GM12875 (cell line): ENCODE data around the gene FATE1.

Source experiments
- H3K4me3 ChIP-seq: one replicate; pipeline ENCODE4 v1.5.1; 2011; ENCODE audit warnings: low read depth, low read length, control low read depth
- CTCF ChIP-seq: IDR thresholded peaks from 2 replicates; pipeline ENCODE4 v1.5.1; 2011; ENCODE audit warnings: low read depth, mild to moderate bottlenecking, control low read depth, inconsistent platforms, low read length, moderate library complexity, borderline replicate concordance; ENCODE audit not compliant: insufficient read depth

Gene FATE1

GRCh38 chrX:151714362-151714761 is 1.5 kb upstream of the FATE1 start:
- no peak overlapping the region for H3K4me3 ChIP-seq
- no peak for TF ChIP-seq CTCF

GRCh38 chrX:151722241-151722846 is 6.5 kb downstream of the FATE1 start:
- peak; percentile 52 for TF ChIP-seq CTCF

GRCh38 chrX:151723156-151723760 is 7.4 kb downstream of the FATE1 start:
- no peak overlapping the region for H3K4me3 ChIP-seq
- no peak for TF ChIP-seq CTCF

More at GRCh38 chrX:151722241-151722846, 6.5 kb downstream of the FATE1 start:
- no peak overlapping the region for H3K4me3 ChIP-seq

GRCh38 chrX:151724563-151725337 is 8.9 kb downstream of the FATE1 start:
- H3K4me3 ChIP-seq: no peak overlapping the region
- no peak for TF ChIP-seq CTCF

- no peak for TF ChIP-seq CTCF
- no peak overlapping the region for H3K4me3 ChIP-seq
Observed at GRCh38 chrX:151725338-151725614, 9.4 kb downstream of the FATE1 start.

GRCh38 chrX:151726751-151727150 is 10.9 kb downstream of the FATE1 start:
- TF ChIP-seq CTCF: no peak
- H3K4me3 ChIP-seq: no peak overlapping the region

- no peak for TF ChIP-seq CTCF
- no peak overlapping the region for H3K4me3 ChIP-seq
Observed at GRCh38 chrX:151727346-151727745, 11.5 kb downstream of the FATE1 start.
